Psoas muscle (tissue), 8 donors: Measurements from ENCODE around the gene HOXB4. TPM values are rescaled to one million over a fixed set of nuclear protein-coding genes. Genes with fewer than 3 reads are reported as not detected.

Experiments
- ATAC-seq, 4 donors: fragments of 200-7000 bp; cut with Tn5 transposase; one replicate each; pipeline ENCODE4 v1.9.1; 2020; ENCODE audit warnings: moderate library complexity in 3 of 4, mild to moderate bottlenecking in 2 of 4
- DNase-seq, 2 donors: peaks; one replicate each; pipeline ENCODE4 v3.0.0-alpha.2; 2020
- H3K27ac ChIP-seq: fragments of 200-600 bp; one replicate; pipeline ENCODE4 v1.8.0; 2022
- H3K27me3 ChIP-seq, 3 donors: fragments of 200-600 bp in 1 of 3; one replicate each; pipeline versions ENCODE4 v1.6.1 to v1.8.0; 2013 to 2022; ENCODE audit warnings: low read length in 2 of 3, mild to moderate bottlenecking in 2 of 3, moderate library complexity in 1 of 3; ENCODE audit not compliant: insufficient read depth in 3 of 3
- H3K36me3 ChIP-seq, 2 donors: fragments of 200-600 bp in 1 of 2; one replicate each; pipeline versions ENCODE4 v1.6.1 to v1.8.0; 2013 to 2022; ENCODE audit warnings: low read depth in 1 of 2, mild to moderate bottlenecking in 1 of 2, moderate library complexity in 1 of 2; ENCODE audit not compliant: insufficient read depth in 1 of 2
- H3K4me1 ChIP-seq: fragments of 200-600 bp; one replicate; pipeline ENCODE4 v1.8.0; 2022
- H3K4me3 ChIP-seq: fragments of 200-600 bp; one replicate; pipeline ENCODE4 v1.8.0; 2022; ENCODE audit warnings: mild to moderate bottlenecking
- H3K9me3 ChIP-seq: fragments of 200-600 bp; one replicate; pipeline ENCODE4 v1.8.0; 2022
- CTCF ChIP-seq: fragments of 200-600 bp; IDR thresholded peaks from one replicate; pipeline ENCODE4 v1.8.0; 2022; ENCODE audit warnings: antibody characterized with exemption
- WGBS, 3 donors: extraction: QIAGEN DNeasy Blood & Tissue Kit; methylation state at CpG; one replicate each; pipeline versions ENCODE4 v1.1.6 to v1.1.7; 2013; 5-methylcytosine and 5-hydroxymethylcytosine counted together
- intact Hi-C, 2 donors: fragments of 100-400 bp; cut with DNase I; formaldehyde crosslinking; loops; one replicate each; pipeline versions ENCODE4 v1.11.0 to v1.14.2; 2022
- polyA plus RNA-seq, 3 donors: library from polyadenylated mRNA; stranded (reverse); fragments of 200-250 nt; gene quantifications; one replicate each; pipeline ENCODE4 v1.2.3, GENCODE V29; 2013
- total RNA-seq, 4 donors: library from RNA; stranded (reverse); fragmentation: NEBNext Ultra II Directional in 2 of 4; extraction: Animal tissue kit (Norgen Biotek cat#: 25700) in 2 of 4; gene quantifications; one replicate each; pipeline versions ENCODE4 v1.2.1 to v1.2.4, GENCODE V29; 2021 to 2023
- donor health status: healthy with polysubstance abuse.
- donor health status: DM: no; HTN: no; CAD: no; lungs with moderate emphysema.
- donor health status: Bipolar disorder and iron deficiency.
- donor health status: healthy.
- donor health status: DM: yes; HTN: yes; CAD: no.
- donor health status: DM: no; HTN: no; CAD: no.
- donor health status: DM: no; HTN: no; CAD: no.
- donor health status: DM: yes; HTN: yes; CAD: no.

Gene HOXB4
- total and polyA plus RNA-seq, 7 donors: 0.38 to 4.0 (median 0.89) TPM

GRCh38 chr17:48563867-48564187, 14.3 kb downstream of the HOXB4 start:
- WGBS, 3 donors: 45 to 60% (median 45%) methylated on average over 10 of the region's 10 CpGs
- no peak for TF ChIP-seq CTCF
- H3K4me1 ChIP-seq: no peaks in the 10 kb centered on the region
- DNase-seq (no peak), ATAC-seq (no peak)
- peak overlapping the region; percentile 21 for H3K27ac ChIP-seq
- intact Hi-C loops: no loop called here
- H3K27me3 ChIP-seq: peaks cover 0 to 37% (median 13%) of the 10 kb centered on the region in 3 donors
- no peaks in the 10 kb centered on the region for H3K36me3 ChIP-seq
- no peaks in the 10 kb centered on the region for H3K9me3 ChIP-seq
- H3K4me3 ChIP-seq: peak overlapping the region; percentile 63

DNA sequence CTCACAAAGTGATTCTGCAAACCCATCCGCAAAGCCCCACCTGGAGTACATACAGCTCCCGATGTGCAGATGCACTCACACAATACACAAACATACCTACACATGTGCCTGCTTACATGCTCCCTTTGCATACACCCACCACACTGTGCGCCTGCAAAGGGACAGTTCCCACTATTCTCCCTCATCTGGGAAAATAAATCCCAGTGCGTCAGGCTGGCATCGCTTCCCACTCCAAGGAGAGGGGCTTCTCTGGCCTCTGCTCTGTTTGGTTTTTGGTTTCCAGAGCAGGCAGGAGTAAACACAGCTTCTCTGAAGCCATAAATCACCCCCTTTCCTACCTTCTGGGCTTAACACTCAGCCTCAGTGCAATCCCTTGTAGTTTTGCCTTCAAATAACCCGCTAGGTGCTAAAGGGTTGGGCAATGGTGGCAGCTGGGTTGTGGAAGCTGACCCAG, 14.7 kb downstream of the HOXB4 start:
- peaks cover 0 to 34% (median 13%) of the 10 kb centered on the region in 3 donors for H3K27me3 ChIP-seq
- peak overlapping the region; percentile 63 for H3K4me3 ChIP-seq
- no peaks in the 10 kb centered on the region for H3K36me3 ChIP-seq
- DNase-seq (no peak), ATAC-seq (no peak)
- no peaks in the 10 kb centered on the region for H3K9me3 ChIP-seq
- H3K27ac ChIP-seq: no peak overlapping the region
- WGBS, 3 donors: 88 to 90% (median 89%) methylated on average over 6 of the region's 6 CpGs
- no peak for TF ChIP-seq CTCF
- no peaks in the 10 kb centered on the region for H3K4me1 ChIP-seq
- intact Hi-C loops: no loop called here

- intact Hi-C loops: no loop called here
- no peak for DNase-seq
- 86 to 89% (median 89%) methylated on average over 5 of the region's 5 CpGs for WGBS, 3 donors
- no peak for ATAC-seq
- Histone ChIP-seq H3K4me3 (no peak overlapping the region), H3K27ac (no peak overlapping the region), H3K4me1 (no peaks in the 10 kb centered on the region), H3K36me3 (no peaks in the 10 kb centered on the region), H3K27me3 (peaks cover 0 to 29% (median 13%) of the 10 kb centered on the region in 3 donors), H3K9me3 (no peaks in the 10 kb centered on the region)
- no peak for TF ChIP-seq CTCF
These were observed 15.2 kb downstream of the HOXB4 start for GRCh38 chr17:48562934-48563333.

- H3K4me3 ChIP-seq: no peak overlapping the region
- no peak for TF ChIP-seq CTCF
- WGBS, 3 donors: 87 to 92% (median 88%) methylated on average over 15 of the region's 15 CpGs
- peaks cover 0 to 22% (median 12%) of the 10 kb centered on the region in 3 donors for H3K27me3 ChIP-seq
- H3K9me3 ChIP-seq: no peaks in the 10 kb centered on the region
- H3K36me3 ChIP-seq: no peaks in the 10 kb centered on the region
- no peak for ATAC-seq
- intact Hi-C loops: no loop called here
- DNase-seq: no peak
- no peak overlapping the region for H3K27ac ChIP-seq
- no peaks in the 10 kb centered on the region for H3K4me1 ChIP-seq
These were observed 16.0 kb downstream of the HOXB4 start for GRCh38 chr17:48561884-48562810.
